K562 (cell line): ENCODE results near the gene VTI1B. TPM values are rescaled to one million over a fixed set of nuclear protein-coding genes. Genes with fewer than 3 reads are reported as not detected.

ENCODE experiments used
- BHLHE40 ChIP-seq: IDR thresholded peaks from 2 replicates; pipeline ENCODE4 v1.6.1; 2011; ENCODE audit warnings: low read length, improper control_type of control experiment
- BRCA1 ChIP-seq, 2 experiments: fragments of 450-650 bp in 1 of 2; sonication (generic) in 1 of 2; formaldehyde crosslinking in 1 of 2; IDR thresholded peaks; 2 replicates each; pipeline versions ENCODE4 v1.5.0 to v1.6.1; 2017 to 2020; ENCODE audit warnings: mild to moderate bottlenecking in 1 of 2, missing genetic modification reagents in 1 of 2
- CBX5 ChIP-seq: IDR thresholded peaks from 2 replicates; pipeline ENCODE4 v1.6.1; 2014; ENCODE audit warnings: low read depth, borderline replicate concordance
- CTBP1 ChIP-seq: fragments of 450-650 bp; IDR thresholded peaks from 2 replicates; pipeline ENCODE4 v1.6.1; 2016; ENCODE audit warnings: borderline replicate concordance
- HES1 ChIP-seq: fragments of 450-650 bp; IDR thresholded peaks from 2 replicates; pipeline ENCODE4 v1.6.1; 2016; ENCODE audit warnings: low read depth, mild to moderate bottlenecking, moderate library complexity
- MTA1 ChIP-seq: fragments of 450-650 bp; IDR thresholded peaks from 2 replicates; pipeline ENCODE4 v1.6.1; 2017; ENCODE audit warnings: borderline replicate concordance
- NCOA2 ChIP-seq, 2 experiments: fragments of 450-650 bp; IDR thresholded peaks; 2 replicates each; pipeline ENCODE4 v1.6.1; 2018; ENCODE audit warnings: mild to moderate bottlenecking in 2 of 2, moderate library complexity in 1 of 2; ENCODE audit not compliant: partially characterized antibody in 2 of 2
- PCBP2 ChIP-seq: fragments of 200-400 bp; formaldehyde crosslinking; IDR thresholded peaks from 2 replicates; pipeline ENCODE4 v1.6.1; 2018; ENCODE audit warnings: low read length, low read depth, mild to moderate bottlenecking, moderate library complexity; ENCODE audit not compliant: poor library complexity, severe bottlenecking
- RB1 ChIP-seq: fragments of 450-650 bp; IDR thresholded peaks from 2 replicates; pipeline ENCODE4 v1.6.1; 2017; ENCODE audit warnings: low read depth, mild to moderate bottlenecking
- RBFOX2 ChIP-seq: fragments of 200-400 bp; formaldehyde crosslinking; IDR thresholded peaks from 2 replicates; pipeline ENCODE4 v1.6.1; 2017; ENCODE audit warnings: low read depth, mild to moderate bottlenecking, low read length, moderate library complexity
- RBM15 ChIP-seq: fragments of 200-400 bp; formaldehyde crosslinking; IDR thresholded peaks from 2 replicates; pipeline ENCODE4 v1.6.1; 2018; ENCODE audit warnings: mild to moderate bottlenecking, low read length, moderate library complexity; ENCODE audit not compliant: insufficient read depth
- RBM25 ChIP-seq: fragments of 200-400 bp; formaldehyde crosslinking; IDR thresholded peaks from 2 replicates; pipeline ENCODE4 v1.6.1; 2018; ENCODE audit warnings: low read length, low read depth, moderate library complexity; ENCODE audit not compliant: severe bottlenecking
- SMARCA4 ChIP-seq: fragments of 450-650 bp; IDR thresholded peaks from 2 replicates; pipeline ENCODE4 v1.6.1; 2016
- STAG1 ChIP-seq: sonication (generic); formaldehyde crosslinking; IDR thresholded peaks from 2 replicates; pipeline ENCODE4 v1.5.0; 2020; ENCODE audit warnings: missing genetic modification reagents, borderline replicate concordance
- TEAD1 ChIP-seq, 2 experiments: fragments of 450-650 bp in 1 of 2; sonication (generic) in 1 of 2; formaldehyde crosslinking; IDR thresholded peaks; 2 replicates each; pipeline versions ENCODE4 v1.4.0 to v1.8.0; 2020 to 2022; ENCODE audit warnings: mild to moderate bottlenecking in 2 of 2, missing genetic modification reagents in 1 of 2
- U2AF2 ChIP-seq: fragments of 200-400 bp; formaldehyde crosslinking; optimal IDR thresholded peaks from 2 replicates; pipeline ENCODE3; 2017; ENCODE audit warnings: low read depth, mild to moderate bottlenecking, low read length
- ZBTB2 ChIP-seq: fragments of 450-650 bp; IDR thresholded peaks from 2 replicates; pipeline ENCODE4 v1.6.1; 2016; ENCODE audit warnings: antibody characterized with exemption
- ZBTB43 ChIP-seq: sonication (generic); formaldehyde crosslinking; IDR thresholded peaks from 2 replicates; pipeline ENCODE4 v1.8.0; 2023; ENCODE audit warnings: mild to moderate bottlenecking, missing genetic modification reagents
- ZFPM2 ChIP-seq: fragments of 250-450 bp; sonication (Bioruptor Pico); IDR thresholded peaks from 2 replicates; pipeline ENCODE4 v1.5.1; 2022; ENCODE audit warnings: mild to moderate bottlenecking
- ZNF253 ChIP-seq: fragments of 250-450 bp; sonication (Bioruptor Pico); conservative IDR thresholded peaks from 2 replicates; pipeline ENCODE4 v1.6.1; 2021; ENCODE audit warnings: mild to moderate bottlenecking
- ZNF449 ChIP-seq: fragments of 250-450 bp; sonication (Bioruptor Pico); IDR thresholded peaks from 2 replicates; pipeline ENCODE4 v1.8.0; 2022; ENCODE audit warnings: moderate library complexity, mild to moderate bottlenecking, inconsistent platforms
- ZNF639 ChIP-seq, 2 experiments: fragments of 200-800 bp in 1 of 2; sonication (Bioruptor generic) in 1 of 2; sonication (generic) in 1 of 2; formaldehyde crosslinking in 1 of 2; IDR thresholded peaks in 1 of 2; conservative IDR thresholded peaks in 1 of 2; 2 replicates each; pipeline versions ENCODE4 v1.5.0 to v1.6.1; 2016 to 2020; ENCODE audit warnings: missing compliant biosample characterization in 1 of 2, missing genetic modification characterization in 1 of 2, missing genetic modification reagents in 1 of 2
- polyA plus RNA-seq, 8 experiments: library from polyadenylated mRNA; depleted of rRNA in 4 of 8; stranded (reverse) in 5 of 8; unstranded in 3 of 8; fragments of >200 nt; fragmentation: Nextera tagmentation in 2 of 8; fragmentation: Illumina TruSeq in 1 of 8; extraction: Ambion mirVana in 2 of 8; extraction: Trizol in 1 of 8; gene quantifications; 2 replicates each; pipeline versions ENCODE4 v1.2.1 to v1.2.3, GENCODE V29; 2011 to 2014; ENCODE audit warnings: inconsistent platforms in 1 of 8, missing spikeins in 1 of 8
- total RNA-seq, 7 experiments: library from RNA; depleted of rRNA in 6 of 7; stranded (reverse); fragments of >200 nt in 6 of 7; fragmentation: Illumina TruSeq in 2 of 7; extraction: Trizol in 2 of 7; gene quantifications; 2 replicates each; pipeline versions ENCODE4 v1.2.1 to v1.2.3, GENCODE V29; 2011 to 2021; ENCODE audit warnings: low replicate concordance in 1 of 7

The VTI1B gene
- total and polyA plus RNA-seq, 9 of the 15 experiments (the other 6 are each of a cell fraction or from before 2014, with no cell fraction given): 7.8 to 69.8 (median 50.1) TPM

- no peak for TF ChIP-seq ZNF639 (CRISPR knock-in tag; conservative IDR thresholded peaks at IDR 0.05 in 1 of 2, IDR thresholded peaks at IDR 0.05 in 1 of 2)
- no peak for TF ChIP-seq TEAD1 (CRISPR knock-in tag; IDR thresholded peaks at IDR 0.05)
- no peak for TF ChIP-seq ZBTB43 (CRISPR knock-in tag)
- no peak for TF ChIP-seq SMARCA4
- TF ChIP-seq BHLHE40: peak; percentile 72
- no peak for TF ChIP-seq RBM15
- TF ChIP-seq BRCA1 (IDR thresholded peaks at IDR 0.05): no peak
- TF ChIP-seq BRCA1 (CRISPR knock-in tag; IDR thresholded peaks at IDR 0.05): no peak
- TF ChIP-seq ZNF253 (CRISPR knock-in tag): no peak
- 0 out of 2 replicates have a peak, but pooled peaks have one; percentile 22 for TF ChIP-seq MTA1
- TF ChIP-seq RB1: peak; percentile 59; the same call in 1 of the 2 replicates
- TF ChIP-seq STAG1 (CRISPR knock-in tag): no peak
- TF ChIP-seq CBX5: no peak
- TF ChIP-seq ZBTB2: no peak
- TF ChIP-seq PCBP2: no peak
- TF ChIP-seq RBM25: no peak
- TF ChIP-seq U2AF2: no peak
- TF ChIP-seq HES1: no peak
- no peak for TF ChIP-seq ZFPM2
- peak; percentile 93 for TF ChIP-seq RBFOX2
- TF ChIP-seq NCOA2 (IDR thresholded peaks at IDR 0.05; ENCODE audit: partially characterized antibody in 2 of 2): no peak
- TF ChIP-seq ZNF449: no peak
- peak; percentile 83 for TF ChIP-seq CTBP1
Observed at GRCh38 chr14:67619446-67620216, 54.8 kb downstream of the VTI1B start, which contains the start of gene ARG2 (continued).
